Activated CD4-positive, alpha-beta memory T cell treated with anti-CD3 and anti-CD28 coated beads for 36 hours (primary cell): ENCODE results near the gene STK40. TPM values are rescaled to one million over a fixed set of nuclear protein-coding genes. Genes with fewer than 3 reads are reported as not detected.

Experiments
- CTCF ChIA-PET: fragments of 350-600 bp; sonication (Branson Sonifier 250); formaldehyde crosslinking; loops from one replicate; lab custom pipeline; 2021; ENCODE audit warnings: antibody characterized with exemption, inconsistent platforms; lab: Charles Lee
- POLR2A ChIA-PET: fragments of 350-600 bp; sonication (Branson Sonifier 250); formaldehyde crosslinking; loops from one replicate; lab custom pipeline; 2021; ENCODE audit warnings: antibody characterized with exemption; lab: Charles Lee
- DNase-seq: peaks from one replicate; pipeline ENCODE4 v3.0.0-alpha.2; 2020
- H3K27ac Mint-ChIP-seq: one replicate; pipeline ENCODE4 v1.8.0; 2021; ENCODE audit warnings: mixed read lengths
- H3K27me3 Mint-ChIP-seq: one replicate; pipeline ENCODE4 v1.8.0; 2021; ENCODE audit warnings: mixed read lengths
- H3K36me3 Mint-ChIP-seq: one replicate; pipeline ENCODE4 v1.8.0; 2021; ENCODE audit warnings: mixed read lengths
- H3K4me1 Mint-ChIP-seq: one replicate; pipeline ENCODE4 v1.8.0; 2021; ENCODE audit warnings: low read depth, mixed read lengths
- H3K4me3 Mint-ChIP-seq: one replicate; pipeline ENCODE4 v1.8.0; 2021; ENCODE audit warnings: mild to moderate bottlenecking, mixed read lengths
- H3K9me3 Mint-ChIP-seq: one replicate; pipeline ENCODE4 v1.8.0; 2021; ENCODE audit warnings: mixed read lengths
- intact Hi-C: fragments of 100-400 bp; cut with micrococcal nuclease; formaldehyde crosslinking; loops from one replicate; pipeline ENCODE4 v1.15.1; 2023
- total RNA-seq, 2 experiments: library from RNA; stranded (reverse); gene quantifications; one replicate each; pipeline ENCODE4 v1.2.3, GENCODE V29; 2021

Gene STK40
- total RNA-seq, 2 experiments from 2014 or later, result 57.3 to 57.4 TPM

GRCh38 chr1:36397378-36398230 lies 11.9 kb upstream of the STK40 start, which contains the start of gene LSM10:
TSS of gene LSM10 (minus strand) at chr1:36397908. CDS start at chr1:36394129, 3,779 bp downstream.
- Mint-ChIP-seq H3K9me3 (no peaks in the 10 kb centered on the region), H3K27me3 (no peaks in the 10 kb centered on the region), H3K27ac (peak within 1 kb of the TSS; percentile 84), H3K4me1 (peaks cover 28% of the 10 kb centered on the region), H3K4me3 (peak within 1 kb of the TSS; percentile 98), H3K36me3 (peaks cover 11% of the 10 kb centered on the region)
- intact Hi-C loops, result loop anchor here (1.0 kb wide), 2 partner anchors 11 to 15 kb away; no protein-coding TSS in a partner anchor
- DNase-seq, result peak; percentile 95
- ChIA-PET POLR2A (interaction anchor here (1.0 to 3.5 kb wide), 11 partner anchors 10 to 1074 kb away, joined by 3 to 84 read pairs (median 4); partner anchors contain the start of genes AGO3, MRPS15, OSCP1 and STK40), CTCF (interaction anchor here (1.0 to 3.5 kb wide), 7 partner anchors 11 to 249 kb away, joined by 3 to 20 read pairs (median 5); partner anchors contain the start of genes STK40 and TRAPPC3)

GRCh38 chr1:36397083-36397377 lies 11.3 kb upstream of the STK40 start:
- intact Hi-C loops, result loop anchor here (1.0 kb wide), 2 partner anchors 11 to 15 kb away; no protein-coding TSS in a partner anchor
- no peak for DNase-seq
- CTCF ChIA-PET, result interaction anchor here (1.0 to 3.5 kb wide), 7 partner anchors 10 to 248 kb away, joined by 3 to 20 read pairs (median 5); partner anchors contain the start of genes STK40 and TRAPPC3
- Mint-ChIP-seq H3K9me3 (no peaks in the 10 kb centered on the region), H3K36me3 (peaks cover 14% of the 10 kb centered on the region), H3K4me1 (peaks cover 28% of the 10 kb centered on the region), H3K27ac (peak overlapping the region; percentile 84), H3K27me3 (no peaks in the 10 kb centered on the region), H3K4me3 (peak overlapping the region; percentile 98)
- POLR2A ChIA-PET, result interaction anchor here (1.0 to 3.5 kb wide), 10 partner anchors 10 to 466 kb away, joined by 3 to 84 read pairs (median 4); partner anchors contain the start of genes AGO3, MRPS15, OSCP1 and STK40

- DNase-seq, result peak; percentile 62
- Mint-ChIP-seq H3K4me1 (peaks cover 27% of the 10 kb centered on the region), H3K36me3 (peaks cover 19% of the 10 kb centered on the region), H3K4me3 (peak overlapping the region; percentile 98), H3K9me3 (no peaks in the 10 kb centered on the region), H3K27me3 (no peaks in the 10 kb centered on the region), H3K27ac (peak overlapping the region; percentile 74)
- intact Hi-C loops, result no loop called here
- ChIA-PET POLR2A (interaction anchor here (0.9 to 3.5 kb wide), 3 partner anchors 9 to 465 kb away, joined by 3 to 84 read pairs (median 3); partner anchors contain the start of gene AGO3), CTCF (interaction anchor here (0.7 to 3.5 kb wide), 5 partner anchors 10 to 54 kb away, joined by 3 to 20 read pairs (median 6); partner anchors contain the start of gene STK40)
These were observed 10.6 kb upstream of the STK40 start for GRCh38 chr1:36396359-36396758.

GRCh38 chr1:36393686-36394085 lies 8.0 kb upstream of the STK40 start:
- H3K4me1 Mint-ChIP-seq, result peaks cover 19% of the 10 kb centered on the region
- H3K27me3 Mint-ChIP-seq, result no peaks in the 10 kb centered on the region
- ChIA-PET CTCF (no interaction called here), POLR2A (interaction anchor here (0.6 kb wide), 1 partner anchor 17 kb away, joined by 3 read pairs; no protein-coding TSS in a partner anchor)
- H3K9me3 Mint-ChIP-seq, result no peaks in the 10 kb centered on the region
- intact Hi-C loops, result no loop called here
- DNase-seq, result no peak
- H3K36me3 Mint-ChIP-seq, result peaks cover 29% of the 10 kb centered on the region
- no peak overlapping the region for H3K27ac Mint-ChIP-seq
- no peak overlapping the region for H3K4me3 Mint-ChIP-seq

- intact Hi-C loops, result no loop called here
- Mint-ChIP-seq H3K9me3 (no peaks in the 10 kb centered on the region), H3K4me1 (peaks cover 17% of the 10 kb centered on the region), H3K36me3 (peaks cover 29% of the 10 kb centered on the region), H3K27me3 (no peaks in the 10 kb centered on the region), H3K27ac (no peak overlapping the region), H3K4me3 (no peak overlapping the region)
- no peak for DNase-seq
- ChIA-PET POLR2A (interaction anchor here (0.6 kb wide), 1 partner anchor 16 kb away, joined by 3 read pairs; no protein-coding TSS in a partner anchor), CTCF (no interaction called here)
These were observed 7.1 kb upstream of the STK40 start for GRCh38 chr1:36392836-36393235.

GRCh38 chr1:36391271-36391670 lies 5.5 kb upstream of the STK40 start:
- no peak for DNase-seq
- intact Hi-C loops, result no loop called here
- ChIA-PET CTCF (no interaction called here), POLR2A (no interaction called here)
- peaks cover 27% of the 10 kb centered on the region for H3K36me3 Mint-ChIP-seq
- peaks cover 19% of the 10 kb centered on the region for H3K4me1 Mint-ChIP-seq
- H3K27ac Mint-ChIP-seq, result no peak overlapping the region
- no peak overlapping the region for H3K4me3 Mint-ChIP-seq
- H3K27me3 Mint-ChIP-seq, result no peaks in the 10 kb centered on the region
- H3K9me3 Mint-ChIP-seq, result no peaks in the 10 kb centered on the region

- Mint-ChIP-seq H3K9me3 (no peaks in the 10 kb centered on the region), H3K27ac (no peak overlapping the region), H3K4me3 (no peak overlapping the region), H3K27me3 (no peaks in the 10 kb centered on the region), H3K4me1 (peaks cover 17% of the 10 kb centered on the region), H3K36me3 (peaks cover 25% of the 10 kb centered on the region)
- POLR2A ChIA-PET, result no interaction called here
- CTCF ChIA-PET, result interaction anchor here (6.8 kb wide), 1 partner anchor 23 kb away, joined by 66 read pairs; no protein-coding TSS in a partner anchor
- DNase-seq, result no peak
- intact Hi-C loops, result no loop called here
These were observed 4.7 kb upstream of the STK40 start for GRCh38 chr1:36390411-36390810.

GRCh38 chr1:36389999-36390398 lies 4.3 kb upstream of the STK40 start:
- ChIA-PET POLR2A (no interaction called here), CTCF (interaction anchor here (6.8 kb wide), 1 partner anchor 23 kb away, joined by 66 read pairs; no protein-coding TSS in a partner anchor)
- Mint-ChIP-seq H3K4me3 (no peak overlapping the region), H3K9me3 (no peaks in the 10 kb centered on the region), H3K27ac (peak overlapping the region; percentile 39), H3K36me3 (peaks cover 25% of the 10 kb centered on the region), H3K27me3 (no peaks in the 10 kb centered on the region), H3K4me1 (peaks cover 17% of the 10 kb centered on the region)
- intact Hi-C loops, result loop anchor here (5.0 kb wide), 1 partner anchor 1087 kb away; no protein-coding TSS in a partner anchor
- DNase-seq, result no peak

- H3K4me1 Mint-ChIP-seq, result peaks cover 23% of the 10 kb centered on the region
- ChIA-PET POLR2A (interaction anchor here (3.3 kb wide), 1 partner anchor 8 kb away, joined by 84 read pairs; the partner anchor contains the start of gene LSM10), CTCF (interaction anchor here (6.8 kb wide), 1 partner anchor 22 kb away, joined by 66 read pairs; no protein-coding TSS in a partner anchor)
- peaks cover 30% of the 10 kb centered on the region for H3K36me3 Mint-ChIP-seq
- H3K9me3 Mint-ChIP-seq, result no peaks in the 10 kb centered on the region
- intact Hi-C loops, result loop anchor here (5.0 kb wide), 1 partner anchor 1088 kb away; no protein-coding TSS in a partner anchor
- peak overlapping the region; percentile 39 for H3K27ac Mint-ChIP-seq
- no peak for DNase-seq
- no peaks in the 10 kb centered on the region for H3K27me3 Mint-ChIP-seq
- no peak overlapping the region for H3K4me3 Mint-ChIP-seq
These were observed 3.5 kb upstream of the STK40 start for GRCh38 chr1:36389261-36389660.

GRCh38 chr1:36387141-36387949 lies 1.6 kb upstream of the STK40 start:
- no peaks in the 10 kb centered on the region for H3K9me3 Mint-ChIP-seq
- DNase-seq, result peak; percentile 30
- H3K27me3 Mint-ChIP-seq, result no peaks in the 10 kb centered on the region
- H3K27ac Mint-ChIP-seq, result peak overlapping the region; percentile 100
- H3K36me3 Mint-ChIP-seq, result peaks cover 22% of the 10 kb centered on the region
- intact Hi-C loops, result loop anchor here (2.0 to 5.0 kb wide), 2 partner anchors 71 to 1090 kb away; no protein-coding TSS in a partner anchor
- peak overlapping the region; percentile 93 for H3K4me3 Mint-ChIP-seq
- peaks cover 40% of the 10 kb centered on the region for H3K4me1 Mint-ChIP-seq
- ChIA-PET CTCF (interaction anchor here (0.5 to 6.8 kb wide), 12 partner anchors 10 to 237 kb away, joined by 3 to 66 read pairs (median 4); partner anchors contain the start of gene LSM10), POLR2A (interaction anchor here (0.7 to 3.3 kb wide), 17 partner anchors 7 to 238 kb away, joined by 3 to 84 read pairs (median 4); partner anchors contain the start of genes EVA1B, LSM10, MRPS15 and SH3D21)
